Measurements from ENCODE around the gene ZXDC.

DNA sequence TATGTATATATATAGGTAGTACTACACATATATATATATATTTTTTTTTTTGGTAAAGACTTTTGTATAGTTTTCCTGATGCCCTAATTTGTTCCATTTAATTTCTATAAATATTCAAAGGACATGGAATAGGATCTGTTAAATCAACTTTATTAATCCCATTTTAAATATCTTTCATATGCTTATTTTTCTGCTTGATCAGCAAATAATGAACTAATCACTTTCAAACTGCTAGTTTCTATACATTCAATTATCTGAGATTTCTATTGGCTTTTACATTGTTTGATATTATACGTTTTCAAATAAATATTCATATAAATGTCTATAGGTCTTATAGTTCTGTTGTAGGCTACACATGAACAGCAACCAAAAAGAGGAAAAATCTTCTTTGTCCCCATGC, 21.7 kb downstream of the ZXDC start:
- TF ChIP-seq, protein P1, sequence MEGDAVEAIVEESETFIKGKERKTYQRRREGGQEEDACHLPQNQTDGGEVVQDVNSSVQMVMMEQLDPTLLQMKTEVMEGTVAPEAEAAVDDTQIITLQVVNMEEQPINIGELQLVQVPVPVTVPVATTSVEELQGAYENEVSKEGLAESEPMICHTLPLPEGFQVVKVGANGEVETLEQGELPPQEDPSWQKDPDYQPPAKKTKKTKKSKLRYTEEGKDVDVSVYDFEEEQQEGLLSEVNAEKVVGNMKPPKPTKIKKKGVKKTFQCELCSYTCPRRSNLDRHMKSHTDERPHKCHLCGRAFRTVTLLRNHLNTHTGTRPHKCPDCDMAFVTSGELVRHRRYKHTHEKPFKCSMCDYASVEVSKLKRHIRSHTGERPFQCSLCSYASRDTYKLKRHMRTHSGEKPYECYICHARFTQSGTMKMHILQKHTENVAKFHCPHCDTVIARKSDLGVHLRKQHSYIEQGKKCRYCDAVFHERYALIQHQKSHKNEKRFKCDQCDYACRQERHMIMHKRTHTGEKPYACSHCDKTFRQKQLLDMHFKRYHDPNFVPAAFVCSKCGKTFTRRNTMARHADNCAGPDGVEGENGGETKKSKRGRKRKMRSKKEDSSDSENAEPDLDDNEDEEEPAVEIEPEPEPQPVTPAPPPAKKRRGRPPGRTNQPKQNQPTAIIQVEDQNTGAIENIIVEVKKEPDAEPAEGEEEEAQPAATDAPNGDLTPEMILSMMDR (optimal IDR thresholded peaks at IDR 0.05 in 1 of 3, IDR thresholded peaks at IDR 0.05 in 1 of 3, conservative IDR thresholded peaks at IDR 0.05 in 1 of 3; ENCODE audit: extremely low read depth in 1 of 3, insufficient read depth in 2 of 3, low read length in 3 of 3), result no peak
- no peak for TF ChIP-seq EZH2 (IDR thresholded peaks at IDR 0.05; ENCODE audit: low read length)

Data from keratinocyte (primary cell).